ENCODE results near the gene IFFO2. TPM values are rescaled to one million over a fixed set of nuclear protein-coding genes. Genes with fewer than 3 reads are reported as not detected.

The IFFO2 gene
- total RNA-seq, 1 donor from 2014 or later, result 3.3 TPM

GRCh38 chr1:18915341-18915740 is 41.1 kb downstream of the IFFO2 start:
- intact Hi-C loops (cut with micrococcal nuclease), result no loop called here
- Histone ChIP-seq H3K36me3 (peaks cover 22% of the 10 kb centered on the region), H3K9me3 (replicated peaks) (no peaks in the 10 kb centered on the region), H3K4me1 (peaks cover 34% of the 10 kb centered on the region), H3K27ac (replicated peaks) (peak overlapping the region; percentile 81), H3K27me3 (ENCODE audit: low read depth) (no peaks in the 10 kb centered on the region), H3K4me3 (no peak overlapping the region)
- TF ChIP-seq CTCF (IDR thresholded peaks at IDR 0.05; ENCODE audit: borderline replicate concordance), result no peak
- DNase-seq, result no peak

- Histone ChIP-seq H3K27ac (replicated peaks) (peak overlapping the region; percentile 81), H3K4me3 (peak overlapping the region; percentile 12), H3K27me3 (ENCODE audit: low read depth) (no peaks in the 10 kb centered on the region), H3K4me1 (peaks cover 47% of the 10 kb centered on the region), H3K9me3 (replicated peaks) (no peaks in the 10 kb centered on the region), H3K36me3 (peaks cover 29% of the 10 kb centered on the region)
- peak; percentile 84 for DNase-seq
- intact Hi-C loops (cut with micrococcal nuclease), result no loop called here
- TF ChIP-seq CTCF (IDR thresholded peaks at IDR 0.05; ENCODE audit: borderline replicate concordance), result peak; percentile 94
Observed at GRCh38 chr1:18913065-18913835, 43.2 kb downstream of the IFFO2 start.

GRCh38 chr1:18912550-18912949 is 43.9 kb downstream of the IFFO2 start:
- no peaks in the 10 kb centered on the region for H3K27me3 ChIP-seq (ENCODE audit: low read depth)
- DNase-seq, result no peak
- H3K9me3 ChIP-seq (replicated peaks), result no peaks in the 10 kb centered on the region
- intact Hi-C loops (cut with micrococcal nuclease), result no loop called here
- no peak overlapping the region for H3K4me3 ChIP-seq
- TF ChIP-seq CTCF (IDR thresholded peaks at IDR 0.05; ENCODE audit: borderline replicate concordance), result no peak
- H3K27ac ChIP-seq (replicated peaks), result peak overlapping the region; percentile 81
- H3K36me3 ChIP-seq, result peaks cover 24% of the 10 kb centered on the region
- H3K4me1 ChIP-seq, result peaks cover 54% of the 10 kb centered on the region

GRCh38 chr1:18908911-18909771 is 47.3 kb downstream of the IFFO2 start:
- Histone ChIP-seq H3K27me3 (ENCODE audit: low read depth) (no peaks in the 10 kb centered on the region), H3K4me3 (no peak overlapping the region), H3K36me3 (peaks cover 24% of the 10 kb centered on the region), H3K27ac (replicated peaks) (peak overlapping the region; percentile 82), H3K4me1 (peaks cover 57% of the 10 kb centered on the region), H3K9me3 (replicated peaks) (no peaks in the 10 kb centered on the region)
- no peak for TF ChIP-seq CTCF (IDR thresholded peaks at IDR 0.05; ENCODE audit: borderline replicate concordance)
- intact Hi-C loops (cut with micrococcal nuclease), result loop anchor here (5.0 to 10.0 kb wide), 2 partner anchors 46 to 188 kb away; partner anchors contain the start of gene IFFO2
- no peak for DNase-seq

GRCh38 chr1:18907917-18908845 is 48.3 kb downstream of the IFFO2 start:
- H3K27ac ChIP-seq (replicated peaks), result peak overlapping the region; percentile 82
- peak overlapping the region; percentile 9 for H3K4me3 ChIP-seq
- no peak for DNase-seq
- intact Hi-C loops (cut with micrococcal nuclease), result loop anchor here (5.0 to 10.0 kb wide), 2 partner anchors 47 to 189 kb away; partner anchors contain the start of gene IFFO2
- H3K9me3 ChIP-seq (replicated peaks), result no peaks in the 10 kb centered on the region
- TF ChIP-seq CTCF (IDR thresholded peaks at IDR 0.05; ENCODE audit: borderline replicate concordance), result no peak
- H3K36me3 ChIP-seq, result peaks cover 24% of the 10 kb centered on the region
- no peaks in the 10 kb centered on the region for H3K27me3 ChIP-seq (ENCODE audit: low read depth)
- H3K4me1 ChIP-seq, result peaks cover 51% of the 10 kb centered on the region

All from left ventricle myocardium inferior (tissue), 1 donor.